ENCODE data around the gene RDH13. TPM values are rescaled to one million over a fixed set of nuclear protein-coding genes. Genes with fewer than 3 reads are reported as not detected.
A peak's percentile ranks its signal among the peaks of the same experiment; 100 is the strongest.

RDH13 gene
- total RNA-seq, 1 experiment from 2014 or later = 39.5 TPM

DNA sequence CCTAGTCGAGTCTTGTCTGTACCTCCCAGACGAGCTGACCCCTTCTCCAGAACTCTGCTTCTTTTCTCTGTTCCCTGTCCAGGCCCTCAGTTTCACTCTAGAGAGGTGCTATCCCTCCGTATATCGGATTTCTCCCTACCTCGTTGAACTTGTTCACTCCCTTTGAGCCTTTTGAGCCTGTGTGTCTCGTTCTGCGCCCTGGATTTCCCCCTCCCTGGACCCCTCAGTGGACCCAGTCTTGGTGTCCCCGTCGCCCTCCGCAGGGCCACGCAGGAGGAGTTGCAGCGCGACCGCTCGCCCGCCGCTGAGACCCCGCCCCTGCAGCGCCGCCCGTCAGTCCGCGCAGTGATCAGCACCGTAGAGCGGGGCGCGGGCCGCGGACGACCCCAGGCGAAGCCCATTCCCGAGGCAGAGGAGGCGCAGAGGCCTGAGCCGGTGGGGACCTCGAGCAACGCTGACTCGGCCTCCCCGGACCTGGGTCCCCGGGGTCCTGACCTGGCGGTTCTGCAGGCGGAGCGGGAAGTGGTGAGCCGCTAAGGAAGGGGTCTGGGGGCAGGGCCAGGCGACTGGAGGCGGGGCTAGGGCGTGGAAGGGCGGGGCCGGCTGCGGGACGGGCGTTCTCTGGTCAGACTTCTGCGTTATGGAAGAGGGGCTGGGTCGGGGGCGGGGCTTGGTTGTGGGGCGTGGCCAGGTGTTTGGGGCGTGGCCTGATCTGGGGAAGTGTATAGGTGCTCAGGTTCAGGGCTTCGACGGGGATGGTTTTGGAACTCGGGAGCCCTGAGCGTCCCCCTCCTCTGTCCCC lies 18.2 kb upstream of the RDH13 start (continued):
- TF ChIP-seq, protein P1, sequence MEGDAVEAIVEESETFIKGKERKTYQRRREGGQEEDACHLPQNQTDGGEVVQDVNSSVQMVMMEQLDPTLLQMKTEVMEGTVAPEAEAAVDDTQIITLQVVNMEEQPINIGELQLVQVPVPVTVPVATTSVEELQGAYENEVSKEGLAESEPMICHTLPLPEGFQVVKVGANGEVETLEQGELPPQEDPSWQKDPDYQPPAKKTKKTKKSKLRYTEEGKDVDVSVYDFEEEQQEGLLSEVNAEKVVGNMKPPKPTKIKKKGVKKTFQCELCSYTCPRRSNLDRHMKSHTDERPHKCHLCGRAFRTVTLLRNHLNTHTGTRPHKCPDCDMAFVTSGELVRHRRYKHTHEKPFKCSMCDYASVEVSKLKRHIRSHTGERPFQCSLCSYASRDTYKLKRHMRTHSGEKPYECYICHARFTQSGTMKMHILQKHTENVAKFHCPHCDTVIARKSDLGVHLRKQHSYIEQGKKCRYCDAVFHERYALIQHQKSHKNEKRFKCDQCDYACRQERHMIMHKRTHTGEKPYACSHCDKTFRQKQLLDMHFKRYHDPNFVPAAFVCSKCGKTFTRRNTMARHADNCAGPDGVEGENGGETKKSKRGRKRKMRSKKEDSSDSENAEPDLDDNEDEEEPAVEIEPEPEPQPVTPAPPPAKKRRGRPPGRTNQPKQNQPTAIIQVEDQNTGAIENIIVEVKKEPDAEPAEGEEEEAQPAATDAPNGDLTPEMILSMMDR (IDR thresholded peaks at IDR 0.05) = no peak
- TF ChIP-seq MXD4 (CRISPR knock-in tag; IDR thresholded peaks at IDR 0.05; ENCODE audit: borderline replicate concordance) (no peak), ZNF423 (CRISPR knock-in tag; IDR thresholded peaks at IDR 0.05) (no peak), NR2C2 (CRISPR knock-in tag; IDR thresholded peaks at IDR 0.05) (no peak), HMGA2 (CRISPR knock-in tag; IDR thresholded peaks at IDR 0.05) (no peak), ELF4 (CRISPR knock-in tag; IDR thresholded peaks at IDR 0.05; ENCODE audit: low read depth) (0 out of 2 replicates have a peak, but pooled peaks have one; percentile 37), MAX (CRISPR knock-in tag; IDR thresholded peaks at IDR 0.05) (peak; percentile 48; the same call in 1 of the 2 replicates), NR3C1 (CRISPR knock-in tag; conservative IDR thresholded peaks at IDR 0.05; ENCODE audit: low read depth) (no peak), ATF2 (CRISPR knock-in tag; IDR thresholded peaks at IDR 0.05; ENCODE audit: borderline replicate concordance, low read depth) (no peak), STAT6 (CRISPR knock-in tag; conservative IDR thresholded peaks at IDR 0.05; ENCODE audit: low read depth) (no peak), JUN (CRISPR knock-in tag; IDR thresholded peaks at IDR 0.05) (no peak), GABPB1 (CRISPR knock-in tag; IDR thresholded peaks at IDR 0.05) (no peak), SOX15 (CRISPR knock-in tag; IDR thresholded peaks at IDR 0.05) (no peak), OVOL2 (CRISPR knock-in tag; IDR thresholded peaks at IDR 0.05; ENCODE audit: borderline replicate concordance) (no peak), ERG (CRISPR knock-in tag; IDR thresholded peaks at IDR 0.05) (no peak), FOXP1 (CRISPR knock-in tag; IDR thresholded peaks at IDR 0.05; ENCODE audit: borderline replicate concordance) (no peak), PRRX2 (CRISPR knock-in tag; IDR thresholded peaks at IDR 0.05) (no peak)
- TF ChIP-seq, protein P2, sequence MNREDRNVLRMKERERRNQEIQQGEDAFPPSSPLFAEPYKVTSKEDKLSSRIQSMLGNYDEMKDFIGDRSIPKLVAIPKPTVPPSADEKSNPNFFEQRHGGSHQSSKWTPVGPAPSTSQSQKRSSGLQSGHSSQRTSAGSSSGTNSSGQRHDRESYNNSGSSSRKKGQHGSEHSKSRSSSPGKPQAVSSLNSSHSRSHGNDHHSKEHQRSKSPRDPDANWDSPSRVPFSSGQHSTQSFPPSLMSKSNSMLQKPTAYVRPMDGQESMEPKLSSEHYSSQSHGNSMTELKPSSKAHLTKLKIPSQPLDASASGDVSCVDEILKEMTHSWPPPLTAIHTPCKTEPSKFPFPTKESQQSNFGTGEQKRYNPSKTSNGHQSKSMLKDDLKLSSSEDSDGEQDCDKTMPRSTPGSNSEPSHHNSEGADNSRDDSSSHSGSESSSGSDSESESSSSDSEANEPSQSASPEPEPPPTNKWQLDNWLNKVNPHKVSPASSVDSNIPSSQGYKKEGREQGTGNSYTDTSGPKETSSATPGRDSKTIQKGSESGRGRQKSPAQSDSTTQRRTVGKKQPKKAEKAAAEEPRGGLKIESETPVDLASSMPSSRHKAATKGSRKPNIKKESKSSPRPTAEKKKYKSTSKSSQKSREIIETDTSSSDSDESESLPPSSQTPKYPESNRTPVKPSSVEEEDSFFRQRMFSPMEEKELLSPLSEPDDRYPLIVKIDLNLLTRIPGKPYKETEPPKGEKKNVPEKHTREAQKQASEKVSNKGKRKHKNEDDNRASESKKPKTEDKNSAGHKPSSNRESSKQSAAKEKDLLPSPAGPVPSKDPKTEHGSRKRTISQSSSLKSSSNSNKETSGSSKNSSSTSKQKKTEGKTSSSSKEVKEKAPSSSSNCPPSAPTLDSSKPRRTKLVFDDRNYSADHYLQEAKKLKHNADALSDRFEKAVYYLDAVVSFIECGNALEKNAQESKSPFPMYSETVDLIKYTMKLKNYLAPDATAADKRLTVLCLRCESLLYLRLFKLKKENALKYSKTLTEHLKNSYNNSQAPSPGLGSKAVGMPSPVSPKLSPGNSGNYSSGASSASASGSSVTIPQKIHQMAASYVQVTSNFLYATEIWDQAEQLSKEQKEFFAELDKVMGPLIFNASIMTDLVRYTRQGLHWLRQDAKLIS (CRISPR knock-in tag; IDR thresholded peaks at IDR 0.05; ENCODE audit: borderline replicate concordance) = no peak
